ENCODE measurements around the gene KRT33B.

- TF ChIP-seq CTCF (IDR thresholded peaks at IDR 0.05; ENCODE audit: poor library complexity) (no peak), EZH2phosphoT487 (IDR thresholded peaks at IDR 0.05; ENCODE audit: low read depth, severe bottlenecking, unreplicated experiment) (no peak), EZH2 (IDR thresholded peaks at IDR 0.05; ENCODE audit: borderline replicate concordance) (no peak)
These were observed 3.5 kb downstream of the KRT33B start for GRCh38 chr17:41366070-41366469.

Measured in hepatocyte (in vitro differentiated cells).